Keratinocyte (primary cell): ENCODE measurements around the gene TFF1. TPM values are rescaled to one million over a fixed set of nuclear protein-coding genes. Genes with fewer than 3 reads are reported as not detected.

Experiments
- DNase-seq: peaks from one replicate; pipeline ENCODE4 v3.0.0-alpha.2; 2011; ENCODE audit warnings: low read depth, missing footprints, low spot score
- FAIRE-seq: peaks from 2 replicates; lab custom pipeline; 2011; peaks lifted over from hg19 to GRCh38; lab: Jason Lieb, UNC
- H2AFZ ChIP-seq: 2 replicates; pipeline ENCODE4 v1.6.0; 2012; ENCODE audit warnings: low read length, control low read depth, inconsistent platforms; ENCODE audit not compliant: control insufficient read depth
- H3K27ac ChIP-seq: 2 replicates; pipeline ENCODE4 v1.5.1; 2011; ENCODE audit warnings: low read length; ENCODE audit not compliant: control insufficient read depth, insufficient read depth
- H3K27me3 ChIP-seq: 3 replicates; pipeline ENCODE4 v1.6.0; 2011; ENCODE audit warnings: low read length; ENCODE audit not compliant: control insufficient read depth, insufficient read depth; ENCODE audit errors: extremely low read depth
- H3K36me3 ChIP-seq, 2 experiments: 2 replicates in 1 of 2; 3 replicates in 1 of 2; pipeline ENCODE4 v1.5.1; 2011; ENCODE audit warnings: low read length in 2 of 2, mild to moderate bottlenecking in 1 of 2; ENCODE audit not compliant: control insufficient read depth in 2 of 2, insufficient read depth in 2 of 2; ENCODE audit errors: extremely low read depth in 1 of 2
- H3K4me1 ChIP-seq: 3 replicates; pipeline ENCODE4 v1.5.1; 2011; ENCODE audit warnings: low read length; ENCODE audit not compliant: control insufficient read depth, insufficient read depth; ENCODE audit errors: extremely low read depth
- H3K4me2 ChIP-seq: 3 replicates; pipeline ENCODE4 v1.6.0; 2011; ENCODE audit warnings: low read depth, low read length; ENCODE audit not compliant: control insufficient read depth, insufficient read depth; ENCODE audit errors: extremely low read depth
- H3K4me3 ChIP-seq, 3 experiments: fragments of 200-600 bp in 1 of 3; sonication (generic) in 1 of 3; 2 replicates in 2 of 3; 3 replicates in 1 of 3; pipeline ENCODE4 v1.5.1; 2011 to 2016; ENCODE audit warnings: low read length in 3 of 3, mild to moderate bottlenecking in 3 of 3, control low read depth in 2 of 3, inconsistent platforms in 1 of 3, low read depth in 1 of 3, mixed read lengths in 1 of 3, mixed run types in 1 of 3, moderate library complexity in 1 of 3; ENCODE audit not compliant: control insufficient read depth in 2 of 3, insufficient read depth in 2 of 3; ENCODE audit errors: extremely low read depth in 1 of 3
- H3K79me2 ChIP-seq: 2 replicates; pipeline ENCODE4 v1.6.0; 2012; ENCODE audit warnings: low read length; ENCODE audit not compliant: control insufficient read depth, insufficient read depth
- H3K9ac ChIP-seq: 3 replicates; pipeline ENCODE4 v1.6.0; 2011; ENCODE audit warnings: low read length; ENCODE audit not compliant: control insufficient read depth, insufficient read depth; ENCODE audit errors: extremely low read depth
- H3K9me1 ChIP-seq: 3 replicates; pipeline ENCODE4 v1.6.0; 2011; ENCODE audit warnings: low read length; ENCODE audit not compliant: control insufficient read depth, insufficient read depth; ENCODE audit errors: extremely low read depth
- H3K9me3 ChIP-seq: 2 replicates; pipeline ENCODE4 v1.5.1; 2012; ENCODE audit warnings: low read depth, low read length; ENCODE audit not compliant: control insufficient read depth
- H4K20me1 ChIP-seq: 3 replicates; pipeline ENCODE4 v1.6.0; 2011; ENCODE audit warnings: low read length; ENCODE audit not compliant: control insufficient read depth, insufficient read depth; ENCODE audit errors: extremely low read depth
- CTCF ChIP-seq, 3 experiments: IDR thresholded peaks in 1 of 3; conservative IDR thresholded peaks in 1 of 3; optimal IDR thresholded peaks in 1 of 3; 2 replicates in 2 of 3; 3 replicates in 1 of 3; pipeline versions ENCODE3 to v1.5.1; 2011; ENCODE audit warnings: low read length in 3 of 3, mild to moderate bottlenecking in 3 of 3, moderate library complexity in 2 of 3, control low read depth in 1 of 3, inconsistent platforms in 1 of 3; ENCODE audit not compliant: insufficient read depth in 2 of 3; ENCODE audit errors: extremely low read depth in 1 of 3
- EZH2 ChIP-seq: IDR thresholded peaks from one replicate; pipeline ENCODE4 v1.6.1; 2012; ENCODE audit warnings: inconsistent platforms, mild to moderate bottlenecking, low read length, moderate library complexity
- dilution Hi-C: fragments of 300-500 bp; cut with MboI; formaldehyde crosslinking; loops from one replicate; pipeline ENCODE4 v1.7.0; 2020; ENCODE audit warnings: low sequenced_read_pairs; ENCODE audit not compliant: extremely low pct_ligation_motif_present
- polyA plus RNA-seq, 5 experiments: library from polyadenylated mRNA; depleted of rRNA in 3 of 5; stranded (reverse) in 3 of 5; stranded (forward) in 1 of 5; unstranded in 1 of 5; fragments of >200 nt; gene quantifications; 1 replicate in 1 of 5; 2 replicates in 3 of 5; 3 replicates in 1 of 5; pipeline versions ENCODE4 v1.2.1 to v1.2.3, GENCODE V29; 2011 to 2012; ENCODE audit warnings: missing spikeins in 2 of 5, low read depth in 1 of 5, low replicate concordance in 1 of 5

Gene TFF1
- polyA plus RNA-seq, 1 donor (not counting 4 experiments of a cell fraction or from before 2014, with no cell fraction given), result not detected

DNA sequence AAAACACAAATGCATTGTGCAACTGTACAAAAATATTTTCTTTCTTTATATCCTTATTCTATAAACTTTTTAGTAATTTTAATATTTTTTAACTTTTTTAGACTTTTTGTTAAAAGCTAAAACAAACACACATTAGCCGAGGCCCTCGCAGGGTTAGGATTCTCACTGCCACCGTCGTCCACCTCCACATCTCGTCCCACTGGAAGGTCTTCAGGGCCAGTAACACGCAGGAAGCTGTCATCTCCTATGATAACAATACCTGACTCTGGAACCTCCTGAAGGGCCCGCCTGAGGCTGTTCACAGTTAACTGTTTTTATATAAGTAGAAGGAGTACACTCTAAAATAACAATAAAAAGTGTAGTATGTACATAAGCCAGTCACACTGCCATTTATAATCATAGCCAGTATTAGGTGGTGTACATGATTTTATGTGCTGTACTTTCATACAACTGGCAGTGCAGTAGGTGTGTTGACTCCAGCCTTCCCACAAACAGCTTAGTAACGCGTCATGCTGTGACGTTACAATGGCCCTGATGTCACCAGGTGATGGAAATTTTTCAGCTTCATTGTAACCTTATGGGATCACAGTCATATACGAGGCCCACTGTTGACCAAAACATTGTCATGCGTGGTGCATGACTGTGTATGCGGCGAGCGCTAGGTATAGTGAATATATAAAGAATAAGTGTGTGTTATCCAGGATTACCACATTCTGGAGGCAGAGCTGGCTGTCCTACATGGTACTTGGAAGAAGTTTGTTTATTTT, 24.4 kb downstream of the TFF1 start:
- H3K4me1 ChIP-seq, result no peaks in the 10 kb centered on the region
- FAIRE-seq (no peak), DNase-seq (no peak)
- H4K20me1 ChIP-seq, result no peaks in the 10 kb centered on the region
- H3K79me2 ChIP-seq, result no peaks in the 10 kb centered on the region
- H3K4me3 ChIP-seq, result no peak overlapping the region
- no peaks in the 10 kb centered on the region for H3K36me3 ChIP-seq
- H3K27ac ChIP-seq, result no peak overlapping the region
- H3K4me2 ChIP-seq, result no peak overlapping the region
- no peak overlapping the region for H2AFZ ChIP-seq
- H3K9me3 ChIP-seq, result no peaks in the 10 kb centered on the region
- no peaks in the 10 kb centered on the region for H3K27me3 ChIP-seq
- dilution Hi-C loops, result loop anchor here (10.0 kb wide), 1 partner anchor 83 kb away; no protein-coding TSS in a partner anchor
- TF ChIP-seq CTCF (optimal IDR thresholded peaks at IDR 0.05 in 1 of 3, IDR thresholded peaks at IDR 0.05 in 1 of 3, conservative IDR thresholded peaks at IDR 0.05 in 1 of 3; ENCODE audit: extremely low read depth in 1 of 3, insufficient read depth in 2 of 3, low read length in 3 of 3) (no peak), EZH2 (no peak)
- no peaks in the 10 kb centered on the region for H3K9me1 ChIP-seq
- no peak overlapping the region for H3K9ac ChIP-seq

DNA sequence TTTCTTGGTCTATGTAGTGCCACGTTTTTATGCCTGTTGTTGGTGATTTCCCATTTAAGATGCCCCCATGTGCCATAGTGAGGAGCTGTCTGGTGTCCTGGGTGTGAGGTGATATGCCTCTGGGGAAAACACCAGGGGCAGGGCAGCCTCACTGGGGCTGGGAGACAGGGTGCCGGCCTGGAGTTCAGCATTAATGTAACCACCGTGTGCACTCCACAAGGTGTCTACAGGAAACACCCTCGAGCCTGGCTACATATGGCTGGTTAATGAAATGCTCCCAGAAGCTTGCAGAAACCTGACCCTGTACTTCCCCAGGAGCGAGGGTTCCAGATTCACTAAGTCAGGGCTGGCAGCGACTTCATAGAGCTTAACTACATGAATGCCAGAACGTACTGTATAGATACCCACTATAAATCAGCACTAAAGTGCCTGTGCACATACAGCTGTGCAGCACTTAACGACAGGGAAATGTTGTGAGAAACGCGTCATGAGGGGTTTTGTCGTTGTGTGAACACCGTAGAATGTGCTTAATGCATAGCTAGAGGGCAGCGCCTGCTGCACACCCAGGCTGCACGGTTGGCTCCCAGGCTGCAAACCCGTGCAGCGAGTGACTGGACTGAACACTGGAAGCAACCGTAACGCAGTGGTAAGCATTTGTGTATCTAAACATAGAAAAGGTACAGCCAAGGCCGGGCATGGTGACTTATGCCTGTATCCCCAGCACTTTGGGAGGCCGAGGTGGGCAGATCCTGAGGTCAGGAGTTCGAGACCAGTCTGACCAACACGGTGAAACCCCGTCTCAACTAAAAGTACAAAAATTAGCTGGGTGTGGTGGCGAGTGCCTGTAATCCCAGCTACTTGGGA, 25.9 kb downstream of the TFF1 start:
- peaks cover 4% of the 10 kb centered on the region for H3K27me3 ChIP-seq
- no peak overlapping the region for H3K4me3 ChIP-seq
- no peak overlapping the region for H3K9ac ChIP-seq
- no peak for FAIRE-seq
- H3K4me2 ChIP-seq, result no peak overlapping the region
- no peaks in the 10 kb centered on the region for H3K9me3 ChIP-seq
- no peaks in the 10 kb centered on the region for H3K36me3 ChIP-seq
- dilution Hi-C loops, result loop anchor here (10.0 kb wide), 1 partner anchor 84 kb away; no protein-coding TSS in a partner anchor
- H3K27ac ChIP-seq, result no peak overlapping the region
- H2AFZ ChIP-seq, result no peak overlapping the region
- H3K4me1 ChIP-seq, result no peaks in the 10 kb centered on the region
- DNase-seq, result no peak
- no peaks in the 10 kb centered on the region for H4K20me1 ChIP-seq
- H3K9me1 ChIP-seq, result no peaks in the 10 kb centered on the region
- H3K79me2 ChIP-seq, result no peaks in the 10 kb centered on the region
- TF ChIP-seq EZH2, result no peak
- TF ChIP-seq CTCF (optimal IDR thresholded peaks at IDR 0.05 in 1 of 3, IDR thresholded peaks at IDR 0.05 in 1 of 3, conservative IDR thresholded peaks at IDR 0.05 in 1 of 3; ENCODE audit: extremely low read depth in 1 of 3, insufficient read depth in 2 of 3, low read length in 3 of 3), result no peak
